Measurements from ENCODE around the gene CBX2. TPM values are rescaled to one million over a fixed set of nuclear protein-coding genes. Genes with fewer than 3 reads are reported as not detected.

The CBX2 gene
- total RNA-seq, 2 experiments from 2014 or later = 16.2 to 16.5 TPM

GRCh38 chr17:79806446-79806760, 28.5 kb downstream of the CBX2 start:
- Mint-ChIP-seq H3K27me3 (ENCODE audit: low read depth) (peaks cover 75% of the 10 kb centered on the region), H3K27ac (no peak overlapping the region), H3K4me3 (no peak overlapping the region), H3K4me1 (ENCODE audit: low read depth) (peaks cover 52% of the 10 kb centered on the region), H3K36me3 (ENCODE audit: low read depth) (peaks cover 3% of the 10 kb centered on the region), H3K9me3 (ENCODE audit: insufficient read depth) (no peaks in the 10 kb centered on the region)
- no peak for DNase-seq
- ChIA-PET CTCF (interaction anchor here (2.2 to 10.5 kb wide), 3 partner anchors 9 to 35 kb away, joined by 5 to 94 read pairs (median 33); partner anchors contain the start of genes CBX4 and CBX8), POLR2A (no interaction called here)
- ATAC-seq = no peak

GRCh38 chr17:79806863-79807720, 29.1 kb downstream of the CBX2 start:
- CTCF ChIA-PET = interaction anchor here (0.9 to 10.5 kb wide), 13 partner anchors 10 to 201 kb away, joined by 3 to 94 read pairs (median 4); partner anchors contain the start of genes CBX4 and CBX8
- no peak overlapping the region for H3K4me3 Mint-ChIP-seq
- peaks cover 3% of the 10 kb centered on the region for H3K36me3 Mint-ChIP-seq (ENCODE audit: low read depth)
- POLR2A ChIA-PET = interaction anchor here (2.6 kb wide), 1 partner anchor 32 kb away, joined by 11 read pairs; the partner anchor contains the start of gene CBX4
- no peaks in the 10 kb centered on the region for H3K9me3 Mint-ChIP-seq (ENCODE audit: insufficient read depth)
- H3K4me1 Mint-ChIP-seq (ENCODE audit: low read depth) = peaks cover 52% of the 10 kb centered on the region
- ATAC-seq (no peak), DNase-seq (no peak)
- peaks cover 75% of the 10 kb centered on the region for H3K27me3 Mint-ChIP-seq (ENCODE audit: low read depth)
- no peak overlapping the region for H3K27ac Mint-ChIP-seq

GRCh38 chr17:79808763-79809529, 31.0 kb downstream of the CBX2 start:
- ATAC-seq = peak; percentile 19
- H3K9me3 Mint-ChIP-seq (ENCODE audit: insufficient read depth) = no peaks in the 10 kb centered on the region
- peak; percentile 62 for DNase-seq
- peak overlapping the region; percentile 38 for H3K4me3 Mint-ChIP-seq
- ChIA-PET POLR2A (interaction anchor here (0.7 to 2.6 kb wide), 4 partner anchors 12 to 455 kb away, joined by 3 to 11 read pairs (median 4); partner anchors contain the start of genes CBX4 and CBX8), CTCF (interaction anchor here (0.7 to 10.5 kb wide), 21 partner anchors 8 to 199 kb away, joined by 3 to 94 read pairs (median 4); partner anchors contain the start of genes CBX4 and CBX8)
- H3K4me1 Mint-ChIP-seq (ENCODE audit: low read depth) = peaks cover 48% of the 10 kb centered on the region
- H3K27ac Mint-ChIP-seq = no peak overlapping the region
- H3K27me3 Mint-ChIP-seq (ENCODE audit: low read depth) = peaks cover 71% of the 10 kb centered on the region
- H3K36me3 Mint-ChIP-seq (ENCODE audit: low read depth) = peaks cover 3% of the 10 kb centered on the region

DNA sequence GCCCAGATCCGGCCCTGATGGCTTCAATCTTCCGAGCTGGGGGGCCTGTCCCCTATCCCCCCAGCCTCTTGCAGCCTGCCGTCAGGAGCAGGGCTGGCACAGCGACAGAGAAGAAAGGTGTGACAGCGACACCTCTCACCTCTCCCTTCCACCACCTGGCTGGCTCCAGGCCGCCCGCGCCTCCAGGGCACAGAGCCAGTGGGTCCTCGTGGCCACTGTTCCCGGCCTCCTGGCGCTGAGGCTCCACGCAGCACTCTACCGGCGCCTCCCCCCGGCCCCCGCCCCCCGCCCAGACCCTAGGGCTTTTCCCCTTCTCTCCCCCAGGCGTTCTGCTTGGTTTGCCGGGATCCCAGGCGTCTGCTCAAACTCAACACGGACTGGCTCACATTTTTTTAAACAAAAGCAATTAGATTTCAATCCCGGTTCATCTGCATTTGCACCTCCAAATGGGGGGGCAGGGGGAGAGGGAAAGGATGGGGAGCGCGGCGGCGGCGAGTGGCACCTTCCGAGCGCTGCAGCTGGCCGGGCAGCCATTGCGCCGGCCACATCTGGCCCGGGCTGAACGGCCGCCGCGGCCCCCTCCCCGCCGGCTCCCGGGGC, 31.7 kb downstream of the CBX2 start:
- Mint-ChIP-seq H3K4me3 (no peak overlapping the region), H3K27ac (no peak overlapping the region), H3K4me1 (ENCODE audit: low read depth) (peaks cover 49% of the 10 kb centered on the region), H3K9me3 (ENCODE audit: insufficient read depth) (no peaks in the 10 kb centered on the region), H3K36me3 (ENCODE audit: low read depth) (no peaks in the 10 kb centered on the region), H3K27me3 (ENCODE audit: low read depth) (peaks cover 73% of the 10 kb centered on the region)
- ATAC-seq (no peak), DNase-seq (no peak)
- CTCF ChIA-PET = interaction anchor here (1.2 to 10.5 kb wide), 10 partner anchors 12 to 184 kb away, joined by 4 to 94 read pairs (median 6); partner anchors contain the start of genes CBX4 and CBX8
- POLR2A ChIA-PET = interaction anchor here (1.1 to 2.6 kb wide), 2 partner anchors 13 to 30 kb away, joined by 3 to 11 read pairs; partner anchors contain the start of genes CBX4 and CBX8

DNA sequence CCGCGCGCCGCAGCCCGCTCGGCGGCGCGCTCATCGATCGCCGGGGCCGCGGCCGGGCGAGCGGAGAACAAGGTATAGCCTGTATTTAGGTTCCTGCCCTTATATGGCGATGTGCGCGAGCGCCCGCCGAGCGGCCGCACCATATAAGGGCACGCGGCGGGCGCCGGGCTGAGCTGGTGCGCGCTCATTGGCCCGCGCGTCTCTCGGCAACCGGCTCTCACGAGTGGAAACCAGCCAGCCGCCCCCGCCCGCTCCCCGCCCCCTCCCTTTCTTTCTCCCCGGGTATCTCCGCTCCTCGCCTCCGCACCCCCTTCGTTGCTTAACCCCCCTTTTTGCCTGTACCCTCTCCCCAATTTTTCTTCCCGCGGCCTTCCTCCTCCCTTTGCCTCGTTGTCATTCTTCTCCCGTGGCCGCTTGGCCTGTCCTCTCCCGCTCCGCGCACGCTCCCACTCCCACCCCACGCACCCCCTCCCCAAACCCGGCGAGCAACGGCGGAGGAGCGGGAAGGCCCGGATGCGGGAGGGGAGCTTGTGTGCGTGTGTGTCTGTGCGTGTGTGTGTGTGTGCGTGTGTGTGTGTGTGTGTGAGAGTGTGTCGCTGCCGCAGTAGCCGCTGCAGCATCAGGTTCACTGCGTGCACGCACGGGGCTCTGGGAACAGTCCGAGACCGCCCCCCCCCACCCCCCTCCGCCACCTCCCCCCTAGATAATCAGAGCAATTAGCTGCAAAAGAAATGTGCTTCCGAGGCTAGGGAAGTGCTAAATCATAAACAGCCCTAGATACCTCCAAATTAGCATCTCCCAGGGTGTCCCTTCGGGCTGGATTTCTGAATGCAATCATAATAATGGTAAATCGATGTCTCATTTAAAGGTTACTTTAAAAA, 32.4 kb downstream of the CBX2 start:
- ATAC-seq (peak; percentile 94), DNase-seq (peak; percentile 85)
- Mint-ChIP-seq H3K36me3 (ENCODE audit: low read depth) (no peaks in the 10 kb centered on the region), H3K4me3 (peak overlapping the region; percentile 40), H3K9me3 (ENCODE audit: insufficient read depth) (no peaks in the 10 kb centered on the region), H3K27me3 (ENCODE audit: low read depth) (peaks cover 66% of the 10 kb centered on the region), H3K27ac (no peak overlapping the region), H3K4me1 (ENCODE audit: low read depth) (peaks cover 42% of the 10 kb centered on the region)
- ChIA-PET CTCF (interaction anchor here (0.9 to 10.5 kb wide), 13 partner anchors 11 to 183 kb away, joined by 3 to 94 read pairs (median 4); partner anchors contain the start of genes CBX4 and CBX8), POLR2A (interaction anchor here (0.8 kb wide), 1 partner anchor 14 kb away, joined by 3 read pairs; the partner anchor contains the start of gene CBX8)

DNA sequence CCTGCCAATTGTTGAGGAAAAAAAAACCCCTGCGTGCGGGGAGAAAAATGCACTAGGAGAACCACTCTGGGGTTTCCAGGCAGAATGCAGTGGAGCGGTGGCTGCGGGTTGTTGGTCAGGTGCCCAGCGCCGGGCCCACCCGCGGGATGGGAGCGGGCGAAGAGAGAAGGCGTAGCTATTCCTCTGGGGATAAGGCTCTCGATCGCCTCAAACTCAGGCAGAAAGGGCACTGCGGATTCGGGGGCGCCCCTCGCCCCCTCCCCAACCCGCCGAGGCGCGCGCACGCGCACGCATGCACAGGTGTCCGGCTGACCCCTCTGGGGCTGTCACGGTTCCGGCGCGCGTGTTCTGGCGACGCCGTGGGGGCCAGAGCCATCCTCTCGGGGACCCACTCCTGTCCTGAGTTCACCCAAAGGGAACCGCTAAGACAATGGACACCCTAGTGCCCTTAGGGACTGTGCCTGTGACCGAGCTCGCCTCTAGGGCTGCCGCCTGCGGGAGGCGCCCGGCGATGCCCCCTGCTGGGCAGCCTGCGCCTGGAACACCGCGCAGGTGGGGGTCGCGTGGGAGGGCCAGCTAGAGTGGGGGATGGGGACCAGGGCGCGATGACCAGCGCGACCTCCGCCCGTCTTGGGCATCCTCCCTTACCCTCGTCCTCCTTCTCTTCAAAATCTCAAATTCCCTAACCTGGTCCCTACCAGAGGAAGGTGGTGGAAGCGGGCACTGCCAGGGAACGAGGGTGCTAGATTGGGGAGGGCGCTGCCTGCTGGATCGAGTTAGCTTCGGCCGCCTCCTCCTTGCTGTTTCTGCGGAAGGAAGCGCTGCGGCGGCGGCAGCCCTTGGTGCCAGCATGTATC, 33.3 kb downstream of the CBX2 start:
- DNase-seq (peak; percentile 62), ATAC-seq (no peak)
- peaks cover 2% of the 10 kb centered on the region for H3K36me3 Mint-ChIP-seq (ENCODE audit: low read depth)
- H3K4me3 Mint-ChIP-seq = peak overlapping the region; percentile 36
- peaks cover 39% of the 10 kb centered on the region for H3K4me1 Mint-ChIP-seq (ENCODE audit: low read depth)
- H3K27me3 Mint-ChIP-seq (ENCODE audit: low read depth) = peaks cover 63% of the 10 kb centered on the region
- ChIA-PET CTCF (interaction anchor here (0.7 to 10.5 kb wide), 17 partner anchors 10 to 182 kb away, joined by 3 to 94 read pairs (median 4); partner anchors contain the start of genes CBX4 and CBX8), POLR2A (interaction anchor here (0.8 to 1.7 kb wide), 3 partner anchors 14 to 28 kb away, joined by 3 to 11 read pairs (median 6); partner anchors contain the start of genes CBX4 and CBX8)
- no peaks in the 10 kb centered on the region for H3K9me3 Mint-ChIP-seq (ENCODE audit: insufficient read depth)
- no peak overlapping the region for H3K27ac Mint-ChIP-seq

DNA sequence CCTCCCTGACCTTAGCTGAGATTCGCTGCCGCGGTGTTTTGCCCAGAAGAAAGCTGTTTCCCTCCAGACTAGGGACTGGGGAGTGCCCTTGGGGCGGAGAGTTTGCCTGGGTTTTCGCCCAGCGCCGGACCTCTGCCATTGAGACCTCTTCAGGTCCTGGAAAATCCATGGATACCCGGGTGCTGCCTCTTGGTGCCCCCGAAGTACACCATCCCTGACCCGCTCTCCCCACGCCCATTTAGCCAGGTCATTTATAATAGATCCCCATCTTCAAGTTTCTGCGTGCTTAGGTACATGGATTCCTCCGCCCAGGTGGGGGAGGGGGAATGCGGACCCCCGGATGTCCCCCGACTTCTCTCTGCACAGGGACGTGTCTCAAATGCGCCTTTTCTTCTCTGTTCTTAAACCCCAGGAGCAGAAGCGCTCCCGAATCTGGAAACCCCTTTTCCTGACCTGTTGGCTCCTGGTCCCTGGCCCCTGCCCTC, 34.0 kb downstream of the CBX2 start:
- Mint-ChIP-seq H3K9me3 (ENCODE audit: insufficient read depth) (no peaks in the 10 kb centered on the region), H3K27ac (no peak overlapping the region), H3K4me1 (ENCODE audit: low read depth) (peaks cover 39% of the 10 kb centered on the region), H3K4me3 (peak overlapping the region; percentile 36), H3K36me3 (ENCODE audit: low read depth) (peaks cover 2% of the 10 kb centered on the region), H3K27me3 (ENCODE audit: low read depth) (peaks cover 63% of the 10 kb centered on the region)
- DNase-seq (peak; percentile 20), ATAC-seq (no peak)
- CTCF ChIA-PET = interaction anchor here (0.7 to 10.5 kb wide), 12 partner anchors 9 to 182 kb away, joined by 3 to 94 read pairs (median 4); partner anchors contain the start of genes CBX4 and CBX8
- POLR2A ChIA-PET = interaction anchor here (1.3 to 1.7 kb wide), 3 partner anchors 8 to 27 kb away, joined by 4 to 11 read pairs (median 6); partner anchors contain the start of gene CBX4

GRCh38 chr17:79812353-79813258, 34.7 kb downstream of the CBX2 start:
- Mint-ChIP-seq H3K27me3 (ENCODE audit: low read depth) (peaks cover 61% of the 10 kb centered on the region), H3K9me3 (ENCODE audit: insufficient read depth) (no peaks in the 10 kb centered on the region), H3K27ac (no peak overlapping the region), H3K4me1 (ENCODE audit: low read depth) (peaks cover 39% of the 10 kb centered on the region), H3K36me3 (ENCODE audit: low read depth) (peaks cover 2% of the 10 kb centered on the region), H3K4me3 (peak overlapping the region; percentile 40)
- ChIA-PET CTCF (interaction anchor here (1.0 to 10.5 kb wide), 9 partner anchors 9 to 267 kb away, joined by 3 to 94 read pairs (median 3); partner anchors contain the start of gene CBX4), POLR2A (interaction anchor here (1.3 to 1.7 kb wide), 3 partner anchors 8 to 26 kb away, joined by 4 to 11 read pairs (median 6); partner anchors contain the start of gene CBX4)
- DNase-seq = no peak
- no peak for ATAC-seq
